Urinary bladder (tissue), 4 donors: ENCODE measurements around the gene GRAMD2B. TPM values are rescaled to one million over a fixed set of nuclear protein-coding genes. Genes with fewer than 3 reads are reported as not detected.
"Not testable (repeated sequence)": the region's sequence is repeated elsewhere in the genome, so short reads cannot be mapped to it uniquely, and the experiment has no call there.

Experiments used
- DNase-seq: peaks from one replicate; pipeline ENCODE4 v3.0.0-alpha.2; 2015; ENCODE audit errors: extremely low spot score
- H3K27ac ChIP-seq: one replicate; pipeline ENCODE4 v1.5.1; 2013; ENCODE audit warnings: low read depth, mild to moderate bottlenecking, moderate library complexity
- H3K36me3 ChIP-seq: one replicate; pipeline ENCODE4 v1.6.1; 2013; ENCODE audit warnings: mild to moderate bottlenecking, moderate library complexity; ENCODE audit not compliant: insufficient read depth
- H3K4me1 ChIP-seq: one replicate; pipeline ENCODE4 v1.6.1; 2013; ENCODE audit warnings: mild to moderate bottlenecking, moderate library complexity; ENCODE audit not compliant: insufficient read depth
- H3K4me3 ChIP-seq: one replicate; pipeline ENCODE4 v1.5.1; 2013; ENCODE audit warnings: low read depth, low read length
- WGBS: extraction: QIAGEN DNeasy Blood & Tissue Kit; methylation state at CpG from one replicate; pipeline ENCODE4 v1.1.7; 2013; 5-methylcytosine and 5-hydroxymethylcytosine counted together
- polyA plus RNA-seq: library from polyadenylated mRNA; stranded (reverse); fragments of 200-250 nt; gene quantifications from one replicate; pipeline ENCODE4 v1.2.3, GENCODE V29; 2013
- total RNA-seq: library from RNA; depleted of rRNA; stranded (reverse); fragments of >200 nt; gene quantifications from one replicate; pipeline ENCODE4 v1.2.3, GENCODE V29; 2014
- donor health status: healthy with polysubstance abuse.
- donor health status: healthy.

GRAMD2B gene
- total and polyA plus RNA-seq, 2 donors = 10.8 to 39.4 TPM

GRCh38 chr5:126462239-126463014 lies 39.2 kb downstream of the GRAMD2B start:
- Histone ChIP-seq H3K36me3 (peaks cover 3% of the 10 kb centered on the region), H3K4me1 (no peaks in the 10 kb centered on the region), H3K27ac (no peak overlapping the region), H3K4me3 (no peak overlapping the region)
- no peak for DNase-seq
- WGBS = 68% methylated on average over 8 of the region's 8 CpGs

GRCh38 chr5:126464016-126464415 lies 40.8 kb downstream of the GRAMD2B start:
- Histone ChIP-seq H3K4me3 (no peak overlapping the region), H3K27ac (no peak overlapping the region), H3K4me1 (no peaks in the 10 kb centered on the region), H3K36me3 (peaks cover 3% of the 10 kb centered on the region)
- DNase-seq = no peak
- 93% methylated on average over 2 of the region's 2 CpGs for WGBS

GRCh38 chr5:126464959-126465358 lies 41.8 kb downstream of the GRAMD2B start:
- Histone ChIP-seq H3K4me1 (no peaks in the 10 kb centered on the region), H3K27ac (no peak overlapping the region), H3K4me3 (no peak overlapping the region), H3K36me3 (peaks cover 3% of the 10 kb centered on the region)
- no peak for DNase-seq
- WGBS = 80% methylated on average over 7 of the region's 7 CpGs

- 92% methylated on average over 3 of the region's 3 CpGs for WGBS
- H3K36me3 ChIP-seq = peaks cover 3% of the 10 kb centered on the region
- DNase-seq = no peak
- no peak overlapping the region for H3K4me3 ChIP-seq
- H3K4me1 ChIP-seq = no peaks in the 10 kb centered on the region
- H3K27ac ChIP-seq = no peak overlapping the region
Observed at GRCh38 chr5:126468091-126468490, 44.9 kb downstream of the GRAMD2B start.

- Histone ChIP-seq H3K4me3 (no peak overlapping the region), H3K4me1 (no peaks in the 10 kb centered on the region), H3K27ac (no peak overlapping the region), H3K36me3 (peaks cover 3% of the 10 kb centered on the region)
- DNase-seq = no peak
- WGBS = 94% methylated on average over 6 of the region's 6 CpGs
Observed at GRCh38 chr5:126469536-126470316, 46.5 kb downstream of the GRAMD2B start.

GRCh38 chr5:126470529-126470928 lies 47.3 kb downstream of the GRAMD2B start:
- H3K4me3 ChIP-seq, H3K27ac ChIP-seq, H3K4me1 ChIP-seq, DNase-seq, H3K36me3 ChIP-seq: not testable (repeated sequence)
- WGBS = 85% methylated on average over 6 of the region's 6 CpGs

GRCh38 chr5:126471247-126471646 lies 48.0 kb downstream of the GRAMD2B start:
- H3K4me3 ChIP-seq = no peak overlapping the region
- H3K27ac ChIP-seq = no peak overlapping the region
- no peaks in the 10 kb centered on the region for H3K4me1 ChIP-seq
- no peak for DNase-seq
- 93% methylated on average over 3 of the region's 3 CpGs for WGBS
- H3K36me3 ChIP-seq = no peaks in the 10 kb centered on the region

GRCh38 chr5:126471875-126472537 lies 48.8 kb downstream of the GRAMD2B start:
- DNase-seq = no peak
- Histone ChIP-seq H3K36me3 (no peaks in the 10 kb centered on the region), H3K4me1 (no peaks in the 10 kb centered on the region), H3K27ac (no peak overlapping the region), H3K4me3 (no peak overlapping the region)
- 81% methylated on average over 3 of the region's 3 CpGs for WGBS

- no peak overlapping the region for H3K27ac ChIP-seq
- no peaks in the 10 kb centered on the region for H3K4me1 ChIP-seq
- no peaks in the 10 kb centered on the region for H3K36me3 ChIP-seq
- DNase-seq = no peak
- no peak overlapping the region for H3K4me3 ChIP-seq
- WGBS = 100% methylated on average over 2 of the region's 2 CpGs
Observed at GRCh38 chr5:126472538-126472889, 49.3 kb downstream of the GRAMD2B start.

GRCh38 chr5:126477294-126478117 lies 54.3 kb downstream of the GRAMD2B start:
- WGBS = 38% methylated on average over 5 of the region's 5 CpGs
- no peaks in the 10 kb centered on the region for H3K36me3 ChIP-seq
- DNase-seq = no peak
- H3K4me1 ChIP-seq = no peaks in the 10 kb centered on the region
- H3K27ac ChIP-seq = peak overlapping the region; percentile 57
- H3K4me3 ChIP-seq = no peak overlapping the region

GRCh38 chr5:126479810-126480209 lies 56.6 kb downstream of the GRAMD2B start:
- DNase-seq = no peak
- H3K36me3 ChIP-seq = no peaks in the 10 kb centered on the region
- no peak overlapping the region for H3K4me3 ChIP-seq
- 30% methylated on average over 2 of the region's 2 CpGs for WGBS
- no peaks in the 10 kb centered on the region for H3K4me1 ChIP-seq
- no peak overlapping the region for H3K27ac ChIP-seq

- DNase-seq = no peak
- Histone ChIP-seq H3K36me3 (no peaks in the 10 kb centered on the region), H3K27ac (no peak overlapping the region), H3K4me1 (no peaks in the 10 kb centered on the region), H3K4me3 (no peak overlapping the region)
Observed at GRCh38 chr5:126480824-126481223, 57.6 kb downstream of the GRAMD2B start.

- Histone ChIP-seq H3K4me1 (no peaks in the 10 kb centered on the region), H3K4me3 (no peak overlapping the region), H3K27ac (no peak overlapping the region), H3K36me3 (no peaks in the 10 kb centered on the region)
- 87% methylated on average over 2 of the region's 2 CpGs for WGBS
- no peak for DNase-seq
Observed at GRCh38 chr5:126481243-126481642, 58.0 kb downstream of the GRAMD2B start.
